ENCODE measurements around the gene RGS16. TPM values are rescaled to one million over a fixed set of nuclear protein-coding genes. Genes with fewer than 3 reads are reported as not detected.
"Not testable (repeated sequence)": the region's sequence is repeated elsewhere in the genome, so short reads cannot be mapped to it uniquely, and the experiment has no call there.

Gene RGS16
- total RNA-seq, 1 donor from 2014 or later = 2.3 TPM

DNA sequence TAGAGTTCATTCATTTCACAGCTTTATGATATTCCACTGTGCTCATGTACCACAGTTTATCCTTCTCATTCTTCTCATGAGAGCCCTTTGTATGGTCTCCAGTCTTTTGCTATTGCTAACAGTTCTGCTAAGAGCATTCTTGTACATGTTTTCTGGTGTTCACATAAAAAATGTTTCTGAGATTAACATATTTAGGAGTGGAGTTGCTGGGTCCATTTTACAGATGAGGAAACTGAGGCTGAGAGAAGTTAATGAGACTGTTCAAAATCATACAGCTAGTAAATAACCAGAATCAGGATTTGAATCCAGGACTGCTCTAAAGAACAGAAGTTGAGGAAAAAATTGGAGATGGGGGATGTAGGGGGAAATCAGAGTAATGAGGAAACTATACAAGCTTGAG, 28.8 kb upstream of the RGS16 start:
- Histone ChIP-seq H3K4me3 (ENCODE audit: low read depth, low read length) (no peak overlapping the region), H3K36me3 (ENCODE audit: control insufficient read depth, insufficient read depth, low read length) (no peaks in the 10 kb centered on the region), H3K27me3 (ENCODE audit: control insufficient read depth, insufficient read depth, low read length) (no peaks in the 10 kb centered on the region)
- TF ChIP-seq, protein P1, sequence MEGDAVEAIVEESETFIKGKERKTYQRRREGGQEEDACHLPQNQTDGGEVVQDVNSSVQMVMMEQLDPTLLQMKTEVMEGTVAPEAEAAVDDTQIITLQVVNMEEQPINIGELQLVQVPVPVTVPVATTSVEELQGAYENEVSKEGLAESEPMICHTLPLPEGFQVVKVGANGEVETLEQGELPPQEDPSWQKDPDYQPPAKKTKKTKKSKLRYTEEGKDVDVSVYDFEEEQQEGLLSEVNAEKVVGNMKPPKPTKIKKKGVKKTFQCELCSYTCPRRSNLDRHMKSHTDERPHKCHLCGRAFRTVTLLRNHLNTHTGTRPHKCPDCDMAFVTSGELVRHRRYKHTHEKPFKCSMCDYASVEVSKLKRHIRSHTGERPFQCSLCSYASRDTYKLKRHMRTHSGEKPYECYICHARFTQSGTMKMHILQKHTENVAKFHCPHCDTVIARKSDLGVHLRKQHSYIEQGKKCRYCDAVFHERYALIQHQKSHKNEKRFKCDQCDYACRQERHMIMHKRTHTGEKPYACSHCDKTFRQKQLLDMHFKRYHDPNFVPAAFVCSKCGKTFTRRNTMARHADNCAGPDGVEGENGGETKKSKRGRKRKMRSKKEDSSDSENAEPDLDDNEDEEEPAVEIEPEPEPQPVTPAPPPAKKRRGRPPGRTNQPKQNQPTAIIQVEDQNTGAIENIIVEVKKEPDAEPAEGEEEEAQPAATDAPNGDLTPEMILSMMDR (IDR thresholded peaks at IDR 0.05; ENCODE audit: insufficient read depth, low read length, poor library complexity, severe bottlenecking) = no peak
- DNase-seq (ENCODE audit: low read depth) = no peak

DNA sequence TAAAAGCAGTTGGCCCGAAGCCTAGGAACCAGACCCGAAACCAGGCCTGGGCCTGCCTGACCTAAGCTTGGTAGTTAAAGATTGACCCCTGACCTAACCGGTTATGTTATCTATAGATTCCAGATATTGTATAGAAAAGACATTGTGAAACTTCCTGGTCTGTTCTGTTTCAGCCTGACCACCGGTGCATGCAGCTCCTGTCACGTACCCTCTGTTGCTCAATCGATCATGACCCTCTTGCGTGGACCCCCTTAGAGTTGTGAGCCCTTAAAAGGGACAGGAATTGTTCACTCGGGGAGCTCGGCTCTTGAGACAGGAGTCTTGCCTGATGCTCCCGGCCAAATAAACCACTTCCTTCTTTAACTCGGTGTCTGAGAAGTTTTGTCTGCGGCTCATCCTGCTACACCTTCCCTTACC, 28.3 kb upstream of the RGS16 start:
- not testable (repeated sequence) for DNase-seq (ENCODE audit: low read depth); H3K27me3 ChIP-seq (ENCODE audit: control insufficient read depth, insufficient read depth, low read length); H3K36me3 ChIP-seq (ENCODE audit: control insufficient read depth, insufficient read depth, low read length); H3K4me3 ChIP-seq (ENCODE audit: low read depth, low read length)

GRCh38 chr1:182631954-182632353, 27.8 kb upstream of the RGS16 start:
- no peak overlapping the region for H3K4me3 ChIP-seq (ENCODE audit: low read depth, low read length)
- H3K27me3 ChIP-seq (ENCODE audit: control insufficient read depth, insufficient read depth, low read length) = no peaks in the 10 kb centered on the region
- DNase-seq (ENCODE audit: low read depth) = no peak
- no peaks in the 10 kb centered on the region for H3K36me3 ChIP-seq (ENCODE audit: control insufficient read depth, insufficient read depth, low read length)
- TF ChIP-seq, protein P1 (IDR thresholded peaks at IDR 0.05; ENCODE audit: insufficient read depth, low read length, poor library complexity, severe bottlenecking) = no peak

DNA sequence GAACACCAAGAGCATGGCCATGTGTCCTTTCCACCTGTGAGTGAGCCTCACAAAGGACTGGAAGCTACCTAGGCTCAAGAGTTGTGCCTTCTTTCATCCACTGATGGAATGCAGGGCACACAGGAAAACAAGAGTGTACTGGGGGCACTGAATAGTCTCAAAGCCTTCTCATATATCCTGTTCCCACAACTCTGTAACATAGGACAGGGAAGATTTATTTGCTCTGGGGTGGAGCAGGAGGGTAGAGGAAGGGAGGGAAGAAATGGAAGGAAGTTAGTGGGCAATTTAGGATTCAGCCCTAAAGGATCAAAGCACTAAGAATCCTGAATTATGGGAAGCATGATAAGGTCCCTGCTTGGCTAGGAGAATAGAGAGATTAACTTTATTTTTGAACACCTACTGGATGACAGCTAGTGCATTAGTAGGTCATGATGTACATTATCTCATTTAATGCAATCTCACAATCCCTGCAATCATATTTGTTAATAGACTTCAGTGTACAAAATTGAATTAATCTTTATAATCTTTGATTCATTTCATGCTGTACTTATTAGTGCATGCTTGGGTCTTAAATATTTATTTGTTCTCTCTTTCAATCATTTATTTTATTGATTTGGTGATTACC, 27.0 kb upstream of the RGS16 start:
- TF ChIP-seq, protein P1 (IDR thresholded peaks at IDR 0.05; ENCODE audit: insufficient read depth, low read length, poor library complexity, severe bottlenecking) = no peak
- no peak for DNase-seq (ENCODE audit: low read depth)
- H3K27me3 ChIP-seq (ENCODE audit: control insufficient read depth, insufficient read depth, low read length) = no peaks in the 10 kb centered on the region
- no peak overlapping the region for H3K4me3 ChIP-seq (ENCODE audit: low read depth, low read length)
- H3K36me3 ChIP-seq (ENCODE audit: control insufficient read depth, insufficient read depth, low read length) = no peaks in the 10 kb centered on the region

GRCh38 chr1:182630586-182630985, 26.4 kb upstream of the RGS16 start:
- TF ChIP-seq, protein P1 (IDR thresholded peaks at IDR 0.05; ENCODE audit: insufficient read depth, low read length, poor library complexity, severe bottlenecking) = no peak
- Histone ChIP-seq H3K27me3 (ENCODE audit: control insufficient read depth, insufficient read depth, low read length) (no peaks in the 10 kb centered on the region), H3K36me3 (ENCODE audit: control insufficient read depth, insufficient read depth, low read length) (no peaks in the 10 kb centered on the region), H3K4me3 (ENCODE audit: low read depth, low read length) (no peak overlapping the region)
- no peak for DNase-seq (ENCODE audit: low read depth)

GRCh38 chr1:182629499-182630096, 25.4 kb upstream of the RGS16 start:
- H3K36me3 ChIP-seq (ENCODE audit: control insufficient read depth, insufficient read depth, low read length) = no peaks in the 10 kb centered on the region
- no peaks in the 10 kb centered on the region for H3K27me3 ChIP-seq (ENCODE audit: control insufficient read depth, insufficient read depth, low read length)
- no peak for DNase-seq (ENCODE audit: low read depth)
- no peak overlapping the region for H3K4me3 ChIP-seq (ENCODE audit: low read depth, low read length)
- TF ChIP-seq, protein P1 (IDR thresholded peaks at IDR 0.05; ENCODE audit: insufficient read depth, low read length, poor library complexity, severe bottlenecking) = no peak
